Stimulated activated CD8-positive, alpha-beta memory T cell treated with anti-CD3 and anti-CD28 coated beads, Interleukin-4, amount 100 ng/mL, for 4 hours (primary cell): ENCODE data around the gene SPTBN1.
"Not testable (repeated sequence)": the region's sequence is repeated elsewhere in the genome, so short reads cannot be mapped to it uniquely, and the experiment has no call there.

Experiments used
- DNase-seq, 2 donors: peaks; one replicate each; pipeline ENCODE4 v3.0.0-alpha.2; 2020; ENCODE audit warnings: low read depth in 2 of 2, low spot score in 1 of 2

Gene SPTBN1

DNA sequence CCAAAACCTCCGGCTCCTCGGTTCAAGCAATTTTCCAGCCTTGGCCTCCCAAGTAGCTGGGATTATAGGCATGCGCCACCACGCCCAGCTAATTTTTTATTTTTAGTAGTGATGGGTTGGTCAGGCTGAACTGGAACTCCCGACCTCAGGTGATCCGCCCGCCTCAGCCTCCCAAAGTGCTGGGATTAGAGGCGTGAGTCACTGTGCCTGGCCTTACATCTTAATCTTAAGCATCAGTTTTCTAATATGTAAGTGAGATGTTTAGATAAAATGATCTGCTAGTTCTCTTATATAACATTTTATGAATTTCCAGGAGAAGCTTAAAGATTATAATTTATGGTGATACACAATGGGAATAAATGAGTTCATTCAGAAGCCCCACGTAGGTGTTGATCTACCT is 69.2 kb downstream of the SPTBN1 start:
- no peak for DNase-seq

DNA sequence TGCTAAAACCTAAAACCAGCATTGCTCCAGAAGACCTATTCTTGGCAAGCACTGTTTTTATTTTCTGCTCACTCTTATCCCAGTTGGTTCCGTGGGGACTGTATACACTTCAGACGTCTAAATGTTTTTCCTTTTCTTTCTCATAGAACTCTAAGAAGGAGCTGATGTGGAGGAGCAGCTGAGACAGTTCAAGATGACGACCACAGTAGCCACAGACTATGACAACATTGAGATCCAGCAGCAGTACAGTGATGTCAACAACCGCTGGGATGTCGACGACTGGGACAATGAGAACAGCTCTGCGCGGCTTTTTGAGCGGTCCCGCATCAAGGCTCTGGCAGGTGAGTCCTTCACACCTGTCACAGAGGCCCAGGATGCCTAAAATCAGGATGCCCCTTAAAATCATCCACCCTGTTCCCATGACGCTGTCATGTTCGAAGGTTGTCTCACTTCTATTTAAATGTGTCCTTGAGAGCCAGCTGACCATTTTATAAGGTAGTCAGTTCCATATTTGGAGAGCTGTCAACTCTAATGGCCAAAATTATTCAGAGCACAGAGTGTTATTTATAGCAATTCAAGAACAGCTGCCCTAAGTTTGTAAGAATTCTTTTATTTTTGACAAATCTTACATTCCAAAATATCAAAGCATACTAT is 70.2 kb downstream of the SPTBN1 start:
- DNase-seq, result no peak

DNA sequence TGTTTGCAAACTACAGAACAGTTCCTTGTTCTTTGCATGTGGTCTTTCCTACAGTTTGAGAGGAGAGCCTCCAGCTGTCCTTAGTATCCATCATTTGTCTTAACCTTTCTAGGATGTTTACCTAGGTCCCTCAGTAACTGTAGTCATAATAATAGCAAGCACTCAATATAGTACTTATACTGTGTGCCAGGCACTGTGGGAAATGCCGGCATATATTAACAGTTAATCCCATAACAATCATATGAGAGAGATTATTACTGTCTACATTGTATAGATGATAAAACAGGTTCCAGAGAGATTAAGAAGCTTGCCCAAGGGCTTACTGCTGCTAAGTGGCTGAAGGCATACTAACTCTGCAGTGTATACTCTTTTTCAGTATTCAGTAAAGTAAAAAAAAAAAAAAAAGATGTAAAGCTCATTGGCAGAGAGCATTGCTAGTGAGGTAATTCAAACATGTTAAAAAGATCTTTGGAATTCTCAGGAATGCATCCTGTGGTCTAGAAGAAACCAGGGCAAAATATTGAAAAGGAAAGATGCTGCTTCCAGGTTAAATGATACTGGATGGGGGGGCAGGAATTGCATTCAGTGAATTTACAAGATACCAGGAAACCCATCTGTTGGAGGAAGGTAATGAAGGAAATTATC is 72.3 kb downstream of the SPTBN1 start:
- DNase-seq, result no peak

DNA sequence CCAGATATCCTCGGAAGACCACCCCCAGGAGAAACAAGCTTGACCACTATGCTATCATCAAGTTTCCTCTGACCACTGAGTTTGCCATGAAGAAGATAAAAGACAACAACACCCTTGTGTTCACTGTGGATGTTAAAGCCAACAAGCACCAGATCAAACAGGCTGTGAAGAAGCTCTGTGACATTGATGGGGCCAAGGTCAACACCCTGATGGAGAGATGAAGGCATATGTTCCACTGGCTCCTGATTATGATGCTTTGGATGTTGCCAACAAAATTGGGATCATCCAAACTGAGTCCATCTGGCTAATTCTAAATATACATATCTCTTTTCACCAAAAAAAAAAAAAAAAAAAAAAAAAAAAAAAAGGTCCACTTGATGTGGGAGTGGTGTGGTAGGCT is 73.4 kb downstream of the SPTBN1 start:
- not testable (repeated sequence) for DNase-seq

DNA sequence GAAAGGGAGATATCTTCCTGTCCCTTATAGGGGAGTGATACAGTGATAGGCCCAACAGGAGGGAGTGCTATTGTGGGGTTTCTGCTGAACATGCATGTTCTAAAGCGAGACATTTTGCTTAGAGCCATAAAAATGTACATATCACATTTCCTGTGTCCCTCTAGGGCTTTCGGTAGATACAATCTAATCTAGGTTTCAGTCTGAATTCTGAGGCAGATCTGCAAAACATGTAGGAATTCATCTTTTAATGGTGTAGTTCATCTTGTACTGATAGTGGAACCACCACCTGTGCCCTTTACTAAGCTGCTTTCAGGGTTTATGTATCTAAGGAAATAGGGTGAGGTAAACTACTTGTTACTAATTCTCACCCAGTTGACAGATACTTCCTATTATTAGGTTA is 73.8 kb downstream of the SPTBN1 start:
- no peak for DNase-seq

DNA sequence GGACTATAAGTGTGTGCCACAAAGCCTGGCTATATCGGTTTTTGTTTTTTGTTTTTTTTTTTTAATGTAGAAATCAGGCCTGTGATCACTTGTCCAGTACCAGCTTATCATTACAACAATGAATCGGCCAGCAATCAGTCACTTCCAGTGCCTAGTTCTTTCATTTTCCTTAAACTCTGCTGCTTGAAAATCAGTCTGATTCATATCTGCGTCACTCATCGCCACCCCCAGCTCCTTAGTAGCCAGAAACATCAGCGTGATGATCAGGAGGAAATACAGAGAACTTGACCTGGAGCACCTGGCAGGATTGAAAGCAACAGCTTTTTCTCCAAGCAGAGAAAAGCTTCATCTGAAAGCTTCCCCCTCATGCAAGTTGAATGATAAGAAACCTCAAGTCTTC is 75.4 kb downstream of the SPTBN1 start:
- no peak for DNase-seq

DNA sequence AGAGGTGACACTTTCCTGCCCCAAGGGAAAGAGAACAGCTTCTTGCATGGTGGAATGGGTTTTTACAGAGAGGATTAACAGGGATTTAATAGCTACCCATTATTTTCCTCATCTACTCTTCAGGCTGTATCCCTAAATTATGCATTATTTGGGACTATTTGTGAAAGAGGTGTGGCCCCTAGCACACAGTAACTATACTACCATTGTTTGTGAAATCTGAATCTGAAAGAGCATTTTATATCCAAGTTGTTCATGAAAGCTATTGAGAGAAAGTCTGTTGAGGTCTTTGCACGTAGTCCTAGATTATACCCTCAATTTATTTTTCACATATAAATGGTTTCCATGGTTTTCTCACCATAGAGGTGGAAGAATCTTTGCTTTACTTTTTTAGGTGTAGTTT is 78.1 kb downstream of the SPTBN1 start:
- no peak for DNase-seq

DNA sequence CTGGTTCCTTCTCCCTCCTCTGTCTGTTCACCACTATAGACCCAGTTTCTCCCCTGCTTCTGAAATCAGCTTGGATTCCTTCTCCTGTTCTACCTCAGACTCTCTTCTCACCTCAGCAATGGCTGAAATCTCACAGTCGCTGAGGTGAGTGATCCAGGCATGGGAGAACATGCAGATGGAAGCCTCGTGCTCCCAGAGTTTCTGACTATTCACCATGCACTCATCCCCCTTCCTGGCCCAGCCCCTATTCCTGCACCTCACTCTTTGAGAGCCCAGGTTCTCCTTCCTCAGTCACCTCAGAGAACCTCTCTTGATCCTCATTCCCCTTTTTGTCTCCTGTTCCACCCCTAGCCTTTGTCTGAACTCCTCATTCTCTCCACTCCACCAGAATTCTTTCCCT is 78.5 kb downstream of the SPTBN1 start:
- no peak for DNase-seq

DNA sequence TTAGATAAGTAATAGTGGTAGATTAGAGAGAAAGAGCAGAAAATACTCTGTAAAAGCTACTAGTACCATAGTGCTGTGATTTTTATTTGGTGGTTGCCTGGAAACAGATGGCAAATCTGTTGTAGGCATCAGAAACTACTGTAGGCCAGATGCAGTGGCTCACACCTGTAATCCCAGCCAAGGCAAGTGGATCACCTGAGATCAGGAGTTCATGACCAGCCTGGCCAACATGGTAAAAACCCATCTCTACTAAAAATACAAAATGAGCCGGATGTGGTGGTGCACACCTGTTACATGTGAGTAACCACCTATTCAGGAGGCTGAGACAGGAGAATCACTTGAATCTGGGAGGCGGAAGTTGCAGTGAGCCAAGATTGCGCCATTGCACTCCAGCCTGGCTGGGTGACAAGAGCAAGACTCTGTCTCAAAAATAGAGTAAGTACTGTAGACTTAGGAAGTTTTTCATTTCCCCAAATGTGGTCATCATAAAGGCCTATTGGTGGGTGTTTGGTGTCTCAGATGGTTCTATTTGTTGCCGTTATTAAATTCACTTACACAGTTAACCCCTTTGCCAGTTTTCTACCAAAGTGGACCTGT is 79.6 kb downstream of the SPTBN1 start:
- no peak for DNase-seq

DNA sequence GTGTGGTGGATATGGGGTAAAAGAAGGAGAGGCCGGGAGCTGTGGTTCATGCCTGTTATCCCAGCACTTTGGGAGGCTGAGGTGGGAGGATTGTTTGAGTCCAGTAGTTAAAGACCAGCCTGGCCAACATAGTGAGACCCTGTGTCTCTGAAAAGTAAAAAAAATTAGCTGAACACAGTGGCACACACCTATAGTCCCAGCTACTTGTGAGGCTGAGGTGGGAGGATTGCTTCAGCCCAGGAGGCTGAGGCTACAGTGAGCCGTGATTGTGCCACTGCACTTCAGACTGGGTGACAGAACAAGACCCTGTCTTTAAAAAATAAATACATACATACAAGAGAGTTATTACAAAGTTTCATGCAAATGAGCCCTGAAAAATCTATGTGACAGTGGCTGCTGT is 80.6 kb downstream of the SPTBN1 start:
- DNase-seq, result no peak

DNA sequence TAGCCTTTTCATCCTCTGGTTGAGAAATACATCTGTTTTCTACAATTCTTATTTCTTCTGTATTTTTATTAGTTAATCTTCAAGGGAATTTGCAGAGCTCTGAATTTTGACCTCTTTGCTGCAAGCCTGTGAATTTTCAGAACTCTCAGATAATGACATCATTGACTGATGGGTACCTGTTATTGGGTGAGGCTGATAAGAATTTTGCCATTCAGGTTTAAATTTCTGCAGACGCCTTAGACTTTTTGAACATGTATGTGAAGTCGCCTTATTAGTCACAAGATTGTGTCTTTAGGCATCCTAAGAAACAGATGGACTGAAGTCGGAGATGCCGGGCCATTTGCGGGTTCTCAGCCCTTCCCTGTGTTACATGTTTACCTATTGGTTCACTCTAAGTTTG is 82.4 kb downstream of the SPTBN1 start:
- DNase-seq, result no peak

DNA sequence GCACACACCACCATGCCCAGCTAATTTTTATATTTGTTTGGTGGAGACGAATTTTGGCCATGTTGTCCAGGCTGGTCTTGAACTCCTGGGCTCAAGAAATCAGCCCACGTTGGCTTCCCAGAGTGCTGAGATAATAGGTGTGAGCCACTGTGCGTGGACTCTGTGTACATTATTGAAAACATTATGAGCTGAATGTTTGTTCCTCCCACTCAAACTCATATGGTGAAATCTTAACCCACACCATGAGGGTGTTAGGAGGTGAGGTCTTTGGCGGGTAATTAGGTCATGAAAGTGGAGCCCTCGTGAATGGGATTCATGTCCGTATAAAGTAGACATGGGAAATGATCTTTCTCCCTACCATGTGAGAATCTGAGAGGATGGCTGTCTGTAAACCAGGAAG is 83.6 kb downstream of the SPTBN1 start:
- no peak for DNase-seq

DNA sequence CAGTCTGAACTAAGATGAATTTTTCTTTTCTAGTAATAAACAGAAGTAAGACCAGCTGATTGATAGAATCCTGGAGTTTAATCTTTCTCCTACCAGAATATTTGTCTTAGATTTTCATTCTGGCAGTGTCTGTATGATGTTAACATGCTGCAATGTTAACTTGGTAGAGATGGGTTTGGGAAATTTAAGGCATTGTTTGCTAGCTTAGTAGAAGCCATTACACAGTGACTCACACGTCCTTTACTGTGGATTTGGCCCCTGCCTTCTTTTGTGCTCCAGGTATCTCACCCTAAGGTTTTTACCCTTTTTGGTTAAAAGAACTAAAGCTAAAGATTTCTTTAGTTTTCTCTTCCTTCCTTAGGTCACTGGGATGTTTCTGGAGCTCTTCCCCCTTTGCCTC is 84.1 kb downstream of the SPTBN1 start:
- DNase-seq, result no peak

DNA sequence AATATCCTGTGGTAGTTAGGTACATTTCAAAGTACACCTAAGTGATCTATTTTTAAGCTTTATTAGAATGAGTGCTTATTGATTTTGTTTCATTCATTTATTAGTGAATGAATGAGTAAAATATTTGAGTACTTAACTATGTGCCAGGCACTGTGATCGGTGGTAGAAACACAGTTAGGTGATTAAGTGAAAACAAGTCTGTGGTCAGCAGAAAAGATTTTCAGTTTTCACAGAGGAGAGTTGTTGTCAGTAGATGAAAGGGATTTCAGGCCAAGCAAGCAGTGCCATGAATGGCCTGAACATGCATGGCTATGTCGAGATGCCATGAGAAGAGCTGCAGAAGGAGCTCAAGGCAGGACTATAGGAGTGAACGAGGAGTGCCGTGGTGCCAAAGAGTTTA is 85.9 kb downstream of the SPTBN1 start:
- DNase-seq, result no peak

DNA sequence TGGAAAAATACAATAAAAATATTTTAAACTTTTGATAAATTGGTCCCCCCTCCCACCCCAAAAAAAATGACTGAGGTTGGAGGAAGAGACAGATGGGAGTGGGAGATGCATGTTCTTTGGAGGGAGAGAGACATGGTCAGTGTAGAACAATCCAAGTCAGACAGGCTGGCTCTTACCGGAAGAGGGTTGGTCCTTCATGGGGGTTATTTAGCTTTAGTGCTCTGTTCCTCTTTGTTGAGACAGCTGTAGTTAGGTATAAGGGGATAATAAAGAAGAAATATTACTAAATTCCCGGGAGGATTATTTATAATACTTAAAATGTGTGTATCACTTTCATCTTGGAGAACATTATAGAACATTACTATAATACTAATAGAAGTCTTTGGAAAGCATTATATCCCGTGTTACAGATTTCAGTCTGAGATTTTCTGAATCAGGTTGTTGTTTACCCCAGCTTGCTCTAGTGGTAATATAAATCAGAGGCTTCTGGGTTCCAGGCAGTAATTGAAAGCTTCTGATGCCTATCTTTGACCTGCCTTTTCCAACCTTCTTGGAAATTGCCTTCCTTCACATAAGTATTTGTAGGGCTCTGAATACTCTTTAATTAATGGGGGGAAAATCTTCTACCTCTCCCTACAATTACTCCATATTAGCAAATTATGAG is 87.7 kb downstream of the SPTBN1 start:
- no peak for DNase-seq

DNA sequence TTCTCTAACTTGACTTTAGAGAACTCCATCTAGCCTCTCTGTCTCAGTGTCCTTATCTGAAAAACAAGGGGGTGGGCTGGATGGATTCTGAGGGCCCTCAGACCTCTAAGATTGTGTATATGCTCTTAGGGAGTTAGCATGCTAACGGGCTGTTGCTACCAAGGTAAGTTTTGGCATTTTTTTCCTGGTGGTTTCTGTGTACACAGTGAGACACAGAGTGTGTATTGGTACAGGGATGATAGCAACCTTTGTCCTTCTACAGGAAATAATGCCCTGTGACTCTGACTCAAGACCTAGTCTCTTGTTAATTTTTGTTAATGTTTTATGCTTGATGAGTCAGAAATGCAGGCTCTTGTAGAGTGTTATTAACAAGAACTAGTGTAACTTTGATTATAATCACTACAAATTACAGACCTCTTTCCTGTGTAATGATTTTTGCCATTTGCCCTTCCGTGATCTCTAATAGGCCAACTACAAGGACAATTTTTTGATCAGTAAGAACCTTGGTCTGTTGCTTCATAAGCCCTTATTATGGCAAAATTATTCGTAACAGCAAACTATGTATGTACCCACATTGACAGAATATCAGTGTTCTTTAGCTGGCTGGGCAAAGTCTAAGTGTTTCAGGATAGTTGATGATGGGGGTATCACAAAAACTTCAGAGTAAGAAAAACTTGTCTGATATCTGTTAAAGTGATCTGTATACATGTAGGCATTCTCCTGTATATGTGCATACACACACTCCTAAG is 89.7 kb downstream of the SPTBN1 start:
- no peak for DNase-seq

DNA sequence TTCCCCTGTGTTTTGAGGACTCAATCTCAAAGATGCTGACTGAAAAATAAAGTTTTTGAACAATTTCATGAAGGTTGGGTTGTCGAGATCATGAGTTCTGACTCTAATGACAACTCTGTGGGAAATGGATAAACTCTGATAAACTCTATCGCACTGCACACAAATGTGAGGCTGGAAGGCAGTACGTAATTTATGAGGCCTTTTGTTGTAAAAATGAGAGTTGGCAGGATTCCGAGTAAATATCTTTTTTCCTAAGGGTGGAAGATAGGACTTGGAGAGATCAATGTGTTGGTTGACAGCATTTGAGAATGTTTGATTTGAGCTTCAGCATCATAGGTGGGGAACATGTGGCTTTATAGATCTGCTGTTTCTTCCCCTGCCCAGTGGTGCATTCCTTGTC is 90.4 kb downstream of the SPTBN1 start:
- no peak for DNase-seq

DNA sequence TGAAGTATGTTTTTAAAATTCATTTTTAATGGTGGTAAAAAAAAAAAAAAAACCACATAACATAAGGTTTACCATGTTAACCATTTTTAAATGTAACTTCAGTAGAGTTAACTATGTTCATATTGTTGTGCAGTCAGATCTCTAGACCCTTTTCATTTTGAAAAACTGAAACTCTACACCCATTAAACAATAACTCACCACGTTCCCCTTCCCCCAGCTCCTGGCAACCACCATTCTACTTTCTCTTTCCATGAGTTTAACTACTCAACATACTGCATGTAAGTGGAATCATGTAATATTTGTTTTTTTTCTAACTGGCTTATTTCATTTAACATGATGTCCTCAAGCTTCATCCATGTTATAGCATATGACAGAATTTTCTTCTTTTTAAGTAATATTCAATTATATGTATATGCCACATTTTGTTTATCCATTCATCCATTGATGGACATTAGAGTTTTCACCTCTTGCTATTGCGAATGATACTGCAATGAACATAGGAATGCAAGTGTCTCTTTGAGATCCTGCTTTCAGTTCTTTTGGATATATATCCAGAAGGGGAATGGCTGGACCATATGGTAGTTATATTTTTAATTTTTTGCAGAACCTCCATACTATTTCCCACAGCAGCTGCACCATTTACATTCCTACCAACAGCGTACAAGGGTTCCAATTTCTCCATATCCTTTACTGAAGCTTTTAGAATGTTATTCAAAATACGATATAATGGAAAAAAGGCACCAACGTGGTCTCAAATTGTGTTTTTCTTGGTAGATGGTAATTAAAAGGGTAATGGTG is 91.0 kb downstream of the SPTBN1 start:
- DNase-seq, result no peak

DNA sequence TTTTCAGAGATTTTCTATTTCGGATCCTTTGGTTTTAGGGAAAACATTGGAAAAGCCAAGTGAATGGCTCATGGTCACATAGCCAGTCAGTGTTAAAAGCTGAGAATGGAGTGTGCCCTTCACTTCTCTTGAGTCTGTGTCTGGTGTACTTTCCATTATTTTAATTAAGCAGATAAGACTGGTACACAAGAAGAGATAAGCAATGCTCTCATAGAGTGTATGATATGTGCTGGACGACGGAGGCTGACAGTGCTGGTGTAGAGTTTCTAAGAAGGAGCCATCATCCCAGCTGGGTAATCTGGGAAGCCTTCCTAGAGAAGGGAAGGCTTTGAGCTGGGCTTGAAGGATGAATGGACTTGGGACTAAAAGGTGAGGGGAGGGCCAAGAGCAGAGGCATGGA is 93.3 kb downstream of the SPTBN1 start:
- no peak for DNase-seq

DNA sequence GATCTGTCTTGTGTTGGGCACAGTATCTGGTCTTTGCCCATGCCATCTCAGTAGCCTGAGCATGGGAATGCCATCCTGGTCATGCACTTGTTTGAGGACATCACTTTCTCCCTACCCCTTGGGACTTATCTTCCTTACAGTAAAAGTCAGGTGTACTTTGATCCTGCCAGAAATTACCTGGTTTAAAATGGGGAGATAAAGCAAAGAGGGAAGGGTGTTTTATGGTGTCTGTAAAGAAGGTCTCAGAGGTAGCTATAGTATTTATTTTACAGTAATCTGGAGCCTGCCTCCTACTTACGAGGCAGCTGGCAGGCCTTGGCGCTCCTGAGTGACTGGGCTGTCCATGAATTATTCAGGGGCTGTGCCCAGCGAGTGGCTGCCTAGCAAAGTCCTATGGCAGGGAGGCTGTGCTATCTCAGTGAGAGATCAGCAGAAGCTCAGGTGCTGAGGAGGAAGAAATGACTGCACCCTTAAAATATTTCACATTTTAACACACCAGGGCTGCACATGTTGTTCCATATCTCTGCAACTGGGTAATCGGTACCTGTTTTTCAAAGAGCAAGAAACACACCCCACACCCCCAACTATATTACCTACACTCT is 93.9 kb downstream of the SPTBN1 start:
- no peak for DNase-seq
